ENCODE data around the gene PHF21A.
"Not testable (repeated sequence)": the region's sequence is repeated elsewhere in the genome, so short reads cannot be mapped to it uniquely, and the experiment has no call there.

PHF21A gene

DNA sequence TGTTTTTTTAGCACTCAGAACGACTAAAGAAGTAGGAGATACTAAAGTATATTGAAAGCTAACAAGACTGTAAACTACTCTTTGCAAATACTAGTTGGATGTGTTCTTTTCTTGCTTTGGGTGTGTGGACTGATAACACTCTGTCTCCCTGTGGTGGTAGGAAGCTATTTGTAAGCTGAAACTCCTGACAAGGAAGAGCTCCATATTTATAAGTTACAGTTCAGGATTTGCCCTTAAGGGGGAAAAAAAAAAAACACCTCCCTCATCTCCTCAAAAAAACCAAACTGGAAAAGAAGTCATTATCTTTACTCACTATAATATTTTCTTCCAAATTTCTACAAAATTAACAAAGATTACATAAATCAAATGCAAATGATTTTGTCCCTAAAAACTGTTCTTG, 103.9 kb downstream of the PHF21A start:
- no peak overlapping the region for H3K27ac Mint-ChIP-seq
- no peaks in the 10 kb centered on the region for H3K9me3 Mint-ChIP-seq
- intact Hi-C loops (cut with micrococcal nuclease) = no loop called here
- H3K4me1 Mint-ChIP-seq (ENCODE audit: low read depth) = peaks cover 5% of the 10 kb centered on the region
- H3K27me3 Mint-ChIP-seq = no peaks in the 10 kb centered on the region
- no peak overlapping the region for H3K4me3 Mint-ChIP-seq
- peaks cover 23% of the 10 kb centered on the region for H3K36me3 Mint-ChIP-seq (ENCODE audit: low read depth)

DNA sequence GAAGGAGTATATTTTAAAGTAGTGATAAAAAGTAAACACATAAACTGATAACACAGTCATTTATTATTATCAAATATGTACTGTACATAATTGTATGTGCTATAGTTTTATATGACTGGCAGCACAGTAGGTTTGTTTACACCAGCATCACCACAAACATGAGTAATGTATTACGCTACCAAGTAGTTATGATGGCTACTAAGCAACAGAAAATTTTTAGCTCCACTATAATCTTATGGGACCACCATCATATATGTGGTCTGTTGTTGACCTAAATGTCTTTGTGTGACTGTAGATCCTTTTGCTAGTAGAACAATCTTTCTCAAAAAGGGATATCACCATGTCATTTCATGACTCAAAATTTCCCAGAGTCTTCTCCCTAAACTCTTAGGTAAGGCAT, 105.3 kb downstream of the PHF21A start:
- Mint-ChIP-seq H3K27ac (no peak overlapping the region), H3K36me3 (ENCODE audit: low read depth) (peaks cover 12% of the 10 kb centered on the region), H3K27me3 (no peaks in the 10 kb centered on the region), H3K9me3 (no peaks in the 10 kb centered on the region), H3K4me1 (ENCODE audit: low read depth) (peaks cover 11% of the 10 kb centered on the region), H3K4me3 (no peak overlapping the region)
- intact Hi-C loops (cut with micrococcal nuclease) = no loop called here

DNA sequence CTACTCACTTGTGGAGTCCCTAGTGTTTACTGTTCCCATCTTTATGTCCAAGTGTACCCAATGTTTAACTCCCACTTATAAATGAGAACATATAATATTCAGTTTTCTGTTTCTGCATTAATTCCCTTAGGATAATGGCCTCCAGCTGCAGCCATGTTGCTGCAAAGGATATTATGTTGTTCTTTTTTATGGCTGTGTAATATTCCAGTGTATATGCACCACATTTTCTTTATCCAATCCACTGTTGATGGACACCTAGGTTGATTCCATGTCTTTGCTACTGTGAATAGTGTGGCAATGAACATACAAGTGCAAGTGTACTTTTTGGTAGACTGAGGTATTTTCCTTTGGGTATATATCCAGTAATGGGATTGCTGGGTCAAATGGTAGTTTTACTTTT, 107.1 kb downstream of the PHF21A start:
- H3K27me3 Mint-ChIP-seq; intact Hi-C loops (cut with micrococcal nuclease): not testable (repeated sequence)

DNA sequence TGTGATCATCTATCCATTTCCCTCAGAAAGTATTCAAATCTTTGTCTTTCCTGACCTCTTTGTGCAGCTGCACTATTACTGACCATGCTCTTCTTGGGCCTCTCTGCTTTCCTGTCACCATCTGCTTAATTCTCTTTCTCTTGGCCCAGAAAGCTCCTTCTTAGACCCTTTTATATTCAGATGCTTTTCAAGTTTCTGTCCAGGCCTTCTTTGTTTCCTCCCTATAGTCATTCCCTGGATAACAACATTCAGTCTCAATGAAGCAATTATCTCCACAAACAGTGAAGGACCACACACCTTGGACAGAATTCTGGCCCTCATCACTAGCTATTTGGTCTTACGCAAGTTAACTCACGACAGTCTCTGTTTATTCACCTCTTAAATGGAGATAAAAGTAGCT, 109.1 kb downstream of the PHF21A start:
- Mint-ChIP-seq H3K27ac (no peak overlapping the region), H3K4me1 (ENCODE audit: low read depth) (peaks cover 10% of the 10 kb centered on the region), H3K9me3 (no peaks in the 10 kb centered on the region), H3K36me3 (ENCODE audit: low read depth) (peaks cover 23% of the 10 kb centered on the region), H3K4me3 (no peak overlapping the region), H3K27me3 (no peaks in the 10 kb centered on the region)
- intact Hi-C loops (cut with micrococcal nuclease) = no loop called here

More for the DNA sequence above, 107.1 kb downstream of the PHF21A start:
- not testable (repeated sequence) for H3K4me3 Mint-ChIP-seq; H3K27ac Mint-ChIP-seq; H3K9me3 Mint-ChIP-seq; H3K4me1 Mint-ChIP-seq (ENCODE audit: low read depth)
- peaks cover 15% of the 10 kb centered on the region for H3K36me3 Mint-ChIP-seq (ENCODE audit: low read depth)

DNA sequence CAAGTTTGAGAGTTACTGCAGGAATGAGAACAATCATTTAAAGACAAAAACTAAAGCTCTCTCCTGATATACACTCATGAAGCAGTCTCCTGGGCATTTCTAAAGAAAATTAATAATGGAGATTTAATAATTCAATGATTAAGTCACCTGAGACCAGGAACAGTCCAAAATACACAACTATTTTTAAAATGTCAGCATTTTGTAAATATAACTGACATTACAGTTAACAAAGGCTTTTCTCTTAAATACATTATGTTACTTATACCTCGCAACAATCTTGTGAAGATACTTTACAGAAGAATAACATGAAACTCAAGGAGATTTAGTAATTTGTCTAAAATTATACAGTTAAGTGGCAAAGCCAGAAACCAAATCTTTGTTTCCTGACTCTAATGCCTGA, 111.2 kb downstream of the PHF21A start:
- peaks cover 10% of the 10 kb centered on the region for H3K4me1 Mint-ChIP-seq (ENCODE audit: low read depth)
- H3K4me3 Mint-ChIP-seq = no peak overlapping the region
- peaks cover 19% of the 10 kb centered on the region for H3K36me3 Mint-ChIP-seq (ENCODE audit: low read depth)
- H3K9me3 Mint-ChIP-seq = no peaks in the 10 kb centered on the region
- no peaks in the 10 kb centered on the region for H3K27me3 Mint-ChIP-seq
- intact Hi-C loops (cut with micrococcal nuclease) = no loop called here
- no peak overlapping the region for H3K27ac Mint-ChIP-seq

DNA sequence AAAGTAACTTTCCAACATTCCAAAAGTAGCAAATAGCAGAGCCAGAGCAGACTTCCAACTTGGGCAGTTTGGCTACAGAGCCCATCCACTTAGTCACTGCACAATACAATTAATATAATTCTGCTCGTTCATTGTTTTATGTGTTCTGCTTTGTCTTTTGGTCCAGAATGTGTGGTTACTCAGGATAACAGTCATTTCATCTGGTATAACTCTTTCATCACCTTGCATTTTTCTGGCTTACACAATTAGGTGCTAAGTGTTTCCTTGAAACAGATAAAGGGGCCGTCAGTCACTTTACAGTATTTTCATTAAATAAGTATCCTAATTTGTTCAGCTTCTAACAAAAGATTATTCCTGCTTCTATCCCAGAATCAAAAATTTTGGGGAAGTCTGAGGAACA, 111.6 kb downstream of the PHF21A start:
- H3K27me3 Mint-ChIP-seq = no peaks in the 10 kb centered on the region
- H3K4me3 Mint-ChIP-seq = no peak overlapping the region
- intact Hi-C loops (cut with micrococcal nuclease) = loop anchor here (10.0 kb wide), 1 partner anchor 165 kb away; the partner anchor contains the start of gene CRY2
- peaks cover 10% of the 10 kb centered on the region for H3K4me1 Mint-ChIP-seq (ENCODE audit: low read depth)
- no peaks in the 10 kb centered on the region for H3K9me3 Mint-ChIP-seq
- H3K27ac Mint-ChIP-seq = no peak overlapping the region
- peaks cover 14% of the 10 kb centered on the region for H3K36me3 Mint-ChIP-seq (ENCODE audit: low read depth)

DNA sequence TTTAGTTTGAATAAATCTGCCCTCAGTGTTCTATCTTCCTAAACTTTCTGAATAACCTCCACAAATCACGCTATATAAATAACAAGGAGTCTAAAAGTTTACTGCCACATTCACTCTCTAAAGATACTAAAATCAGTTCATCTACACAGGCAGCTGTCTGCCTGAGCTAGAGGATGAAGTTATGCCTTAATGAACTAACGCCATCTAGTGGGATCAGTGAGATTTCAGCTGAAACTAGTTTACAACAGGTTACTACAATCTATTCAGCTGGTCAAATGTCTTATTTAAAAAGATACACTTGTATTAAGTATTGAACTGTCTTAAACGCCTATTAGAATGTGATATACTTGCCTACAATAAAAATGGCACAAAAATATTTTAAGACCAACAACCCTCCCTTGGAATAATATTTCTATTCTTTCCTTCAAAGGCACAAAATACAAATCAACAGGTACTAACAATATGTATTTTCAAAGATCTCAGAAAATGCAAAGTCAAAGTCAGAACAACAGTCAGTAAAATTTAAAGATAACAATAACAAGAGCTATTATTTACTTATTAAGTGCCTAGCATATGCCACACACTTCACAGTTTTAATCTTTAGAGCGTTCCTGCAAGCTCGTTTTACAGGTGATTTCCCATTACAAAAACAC, 114.7 kb downstream of the PHF21A start:
- no peaks in the 10 kb centered on the region for H3K27me3 Mint-ChIP-seq
- no peaks in the 10 kb centered on the region for H3K9me3 Mint-ChIP-seq
- no peak overlapping the region for H3K4me3 Mint-ChIP-seq
- no peak overlapping the region for H3K27ac Mint-ChIP-seq
- peaks cover 6% of the 10 kb centered on the region for H3K4me1 Mint-ChIP-seq (ENCODE audit: low read depth)
- intact Hi-C loops (cut with micrococcal nuclease) = loop anchor here (1.0 to 10.0 kb wide), 3 partner anchors 41 to 162 kb away; partner anchors contain the start of gene CRY2
- H3K36me3 Mint-ChIP-seq (ENCODE audit: low read depth) = peaks cover 14% of the 10 kb centered on the region

DNA sequence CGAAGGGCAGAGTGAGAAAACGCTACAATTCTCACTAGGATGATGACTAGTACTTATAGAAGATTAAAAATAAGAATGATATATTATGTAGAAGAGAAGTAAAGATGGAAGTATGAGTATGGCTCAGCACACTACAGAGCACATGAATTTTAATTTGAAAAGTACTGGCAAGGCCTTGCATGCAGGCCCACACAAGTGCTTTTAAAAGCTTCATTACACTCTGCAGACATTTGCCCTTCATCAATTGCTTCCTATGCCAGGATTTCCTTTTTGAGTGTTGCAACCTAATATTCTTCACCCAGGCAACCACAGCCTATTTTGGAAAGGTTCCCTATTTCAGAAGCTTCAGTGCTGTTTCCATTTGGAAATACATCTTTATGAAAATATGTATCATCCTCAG, 117.7 kb downstream of the PHF21A start:
- no peaks in the 10 kb centered on the region for H3K9me3 Mint-ChIP-seq
- H3K4me1 Mint-ChIP-seq (ENCODE audit: low read depth) = no peaks in the 10 kb centered on the region
- H3K4me3 Mint-ChIP-seq = no peak overlapping the region
- H3K27me3 Mint-ChIP-seq = no peaks in the 10 kb centered on the region
- peaks cover 12% of the 10 kb centered on the region for H3K36me3 Mint-ChIP-seq (ENCODE audit: low read depth)
- no peak overlapping the region for H3K27ac Mint-ChIP-seq
- intact Hi-C loops (cut with micrococcal nuclease) = loop anchor here (5.0 to 10.0 kb wide), 2 partner anchors 159 to 231 kb away; partner anchors contain the start of gene CRY2

DNA sequence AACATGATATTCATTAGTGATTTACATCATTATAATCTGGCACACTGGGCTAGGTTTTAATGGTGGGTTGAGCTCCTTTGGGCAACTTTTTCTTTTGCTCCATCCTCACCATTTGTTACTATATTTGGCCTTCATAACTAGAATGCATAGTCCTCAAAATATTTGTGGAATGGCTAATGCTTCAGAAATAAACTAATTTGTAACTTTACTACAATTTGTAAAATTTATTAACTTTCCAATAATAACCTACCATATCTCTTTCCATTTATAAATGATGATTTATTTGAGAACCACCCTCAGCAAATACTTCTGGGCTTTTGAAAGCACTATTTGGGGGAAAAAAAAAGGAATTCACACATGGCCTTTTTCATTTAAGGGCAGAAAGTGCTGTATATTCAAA, 119.1 kb downstream of the PHF21A start:
- Mint-ChIP-seq H3K4me3 (no peak overlapping the region), H3K9me3 (no peaks in the 10 kb centered on the region), H3K27me3 (no peaks in the 10 kb centered on the region), H3K4me1 (ENCODE audit: low read depth) (no peaks in the 10 kb centered on the region), H3K27ac (no peak overlapping the region), H3K36me3 (ENCODE audit: low read depth) (peaks cover 9% of the 10 kb centered on the region)
- intact Hi-C loops (cut with micrococcal nuclease) = loop anchor here (5.0 to 10.0 kb wide), 2 partner anchors 157 to 230 kb away; partner anchors contain the start of gene CRY2

DNA sequence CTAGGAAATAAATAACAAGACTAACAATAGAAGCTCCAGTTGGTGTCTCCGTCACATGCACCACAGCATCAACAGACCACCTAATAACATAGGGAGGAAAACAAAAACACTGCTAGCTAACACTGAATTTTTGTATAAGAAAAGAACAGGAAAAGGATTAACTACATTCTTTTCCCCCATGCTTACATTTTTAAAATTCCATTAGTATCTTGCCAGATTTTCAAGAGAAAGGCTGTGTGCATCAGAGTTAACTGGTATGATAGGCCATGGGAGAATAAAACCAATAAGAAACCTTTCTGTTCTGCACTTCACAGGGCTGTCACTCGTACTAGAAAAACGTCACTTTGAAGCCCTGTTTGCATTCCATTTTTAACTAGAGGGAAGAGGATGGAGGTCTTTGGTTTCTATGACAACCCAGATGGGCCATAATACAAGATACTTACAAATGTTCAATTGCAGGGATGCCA, 119.8 kb downstream of the PHF21A start:
- Mint-ChIP-seq H3K27ac (no peak overlapping the region), H3K4me1 (ENCODE audit: low read depth) (no peaks in the 10 kb centered on the region), H3K36me3 (ENCODE audit: low read depth) (peaks cover 5% of the 10 kb centered on the region), H3K9me3 (no peaks in the 10 kb centered on the region), H3K27me3 (no peaks in the 10 kb centered on the region), H3K4me3 (no peak overlapping the region)
- intact Hi-C loops (cut with micrococcal nuclease) = loop anchor here (5.0 to 10.0 kb wide), 2 partner anchors 157 to 229 kb away; partner anchors contain the start of gene CRY2

DNA sequence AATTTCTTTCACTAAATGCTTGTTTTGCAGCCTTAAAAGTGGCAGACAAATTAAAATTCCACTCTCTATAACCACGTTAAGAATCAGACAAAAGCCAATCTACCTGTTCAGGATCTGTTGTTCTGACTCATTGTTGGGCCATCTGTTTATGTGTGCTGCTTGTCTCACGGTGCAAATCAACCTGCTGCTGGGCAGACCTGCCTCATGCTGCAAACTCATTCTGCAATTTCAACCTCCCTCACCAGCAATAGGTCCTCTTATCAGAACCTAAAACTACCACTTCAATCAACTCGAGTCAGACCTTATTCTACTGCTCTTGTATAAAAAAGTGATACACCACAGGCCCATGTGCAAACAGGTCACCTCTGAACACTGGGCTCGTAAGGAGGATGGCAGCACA, 123.7 kb downstream of the PHF21A start:
- no peaks in the 10 kb centered on the region for H3K9me3 Mint-ChIP-seq
- H3K4me1 Mint-ChIP-seq (ENCODE audit: low read depth) = no peaks in the 10 kb centered on the region
- no peak overlapping the region for H3K27ac Mint-ChIP-seq
- peaks cover 5% of the 10 kb centered on the region for H3K36me3 Mint-ChIP-seq (ENCODE audit: low read depth)
- H3K27me3 Mint-ChIP-seq = no peaks in the 10 kb centered on the region
- intact Hi-C loops (cut with micrococcal nuclease) = no loop called here
- no peak overlapping the region for H3K4me3 Mint-ChIP-seq

DNA sequence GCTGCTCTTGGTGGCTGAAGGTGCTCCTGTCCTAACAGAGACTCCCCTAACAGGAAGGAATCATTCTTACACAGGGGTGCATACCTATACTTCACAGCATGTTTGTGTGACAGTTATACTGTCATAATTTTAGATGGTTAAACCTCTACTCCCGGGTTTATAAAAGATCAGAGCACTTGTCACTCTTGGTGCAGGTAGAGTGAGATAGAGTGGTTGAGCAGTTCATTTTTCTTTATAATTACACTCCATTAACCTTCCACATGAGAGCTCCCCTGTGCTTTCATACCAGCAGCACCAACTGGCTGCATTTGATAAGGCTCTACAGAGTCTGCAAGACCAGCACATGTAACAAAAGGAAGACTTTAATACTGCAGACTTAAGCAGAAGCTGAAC, 125.9 kb downstream of the PHF21A start:
- intact Hi-C loops (cut with micrococcal nuclease) = no loop called here
- Mint-ChIP-seq H3K27me3 (no peaks in the 10 kb centered on the region), H3K4me1 (ENCODE audit: low read depth) (no peaks in the 10 kb centered on the region), H3K9me3 (no peaks in the 10 kb centered on the region), H3K4me3 (no peak overlapping the region), H3K27ac (no peak overlapping the region), H3K36me3 (ENCODE audit: low read depth) (peaks cover 5% of the 10 kb centered on the region)

DNA sequence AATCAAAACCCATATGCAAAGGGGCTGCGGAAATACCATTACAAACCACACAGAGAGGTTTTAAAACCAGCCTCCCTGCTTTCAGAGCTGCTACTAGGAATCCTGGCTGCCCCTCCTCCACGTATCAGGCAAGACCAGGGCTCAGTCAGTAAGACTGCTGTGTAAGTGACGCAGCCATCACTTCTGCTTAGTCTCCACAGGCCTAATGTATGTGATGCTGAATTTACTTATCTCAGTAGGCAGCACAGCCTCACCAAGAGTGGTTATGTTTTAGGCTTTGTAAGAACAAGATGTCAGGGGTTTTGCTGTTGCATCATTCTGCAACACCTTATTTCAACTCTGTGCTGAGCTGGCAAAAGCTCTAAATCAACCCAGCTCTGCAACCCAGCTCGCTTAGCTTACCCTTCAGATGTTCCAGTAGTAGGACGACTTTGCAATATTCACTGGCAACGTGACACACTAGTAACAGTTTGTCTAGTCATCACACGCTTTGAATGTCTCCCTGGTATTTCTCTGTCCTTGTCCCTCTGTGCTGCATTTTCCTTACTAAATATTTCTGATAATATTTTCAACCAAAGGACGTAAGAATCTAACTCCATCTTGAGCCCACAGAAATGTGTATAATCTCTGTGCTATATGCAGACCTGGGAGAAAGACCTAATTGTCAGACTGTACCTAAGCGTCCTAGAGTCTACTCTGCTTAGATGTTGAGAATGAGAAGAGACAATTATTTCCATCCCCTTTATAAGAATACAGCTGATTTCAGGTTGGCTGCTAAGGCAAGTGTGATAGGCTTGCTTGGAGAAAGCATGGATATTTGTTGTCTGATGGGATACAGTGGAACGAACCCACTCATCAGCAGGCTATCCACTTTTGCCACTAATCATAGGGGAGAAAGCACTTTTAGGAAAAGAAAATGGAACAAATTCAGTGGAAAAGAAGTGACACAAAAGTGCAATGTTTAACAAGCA, 126.6 kb downstream of the PHF21A start:
- Mint-ChIP-seq H3K36me3 (ENCODE audit: low read depth) (peaks cover 2% of the 10 kb centered on the region), H3K27me3 (no peaks in the 10 kb centered on the region), H3K4me3 (no peak overlapping the region), H3K9me3 (no peaks in the 10 kb centered on the region), H3K4me1 (ENCODE audit: low read depth) (no peaks in the 10 kb centered on the region), H3K27ac (no peak overlapping the region)
- intact Hi-C loops (cut with micrococcal nuclease) = no loop called here

DNA sequence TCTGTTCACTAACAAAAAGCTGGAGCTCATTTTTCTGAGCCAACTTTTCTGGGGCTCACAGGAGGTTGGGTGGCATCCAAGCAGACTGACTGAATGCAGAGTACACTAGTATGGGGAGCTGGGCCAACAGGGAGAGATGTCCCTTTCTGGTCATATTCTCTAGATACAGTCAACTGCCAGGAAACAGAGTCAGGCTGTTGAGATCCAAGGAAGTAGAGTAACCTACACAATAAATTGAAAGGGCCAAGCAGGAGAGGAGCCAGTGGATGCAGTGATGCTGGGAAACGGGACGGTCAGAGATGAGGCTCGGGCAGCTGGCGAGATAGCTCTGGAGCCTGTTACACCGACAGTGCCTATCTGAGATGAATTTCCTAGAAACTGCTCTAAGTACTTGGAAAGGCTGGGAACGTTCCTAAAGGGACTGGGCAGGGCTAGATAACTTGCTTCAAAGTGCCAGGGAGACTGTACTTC, 127.7 kb downstream of the PHF21A start:
- Mint-ChIP-seq H3K4me1 (ENCODE audit: low read depth) (no peaks in the 10 kb centered on the region), H3K27ac (no peak overlapping the region), H3K36me3 (ENCODE audit: low read depth) (no peaks in the 10 kb centered on the region), H3K9me3 (no peaks in the 10 kb centered on the region), H3K4me3 (no peak overlapping the region), H3K27me3 (no peaks in the 10 kb centered on the region)
- intact Hi-C loops (cut with micrococcal nuclease) = no loop called here
